Measurements from ENCODE around the gene PTPN6. TPM values are rescaled to one million over a fixed set of nuclear protein-coding genes. Genes with fewer than 3 reads are reported as not detected.

PTPN6 gene
- total and polyA plus RNA-seq, 2 of the 8 experiments (the other 6 are each of a cell fraction or from before 2014, with no cell fraction given) = 16.3 to 28.4 TPM

- TF ChIP-seq SUZ12 (IDR thresholded peaks at IDR 0.05; ENCODE audit: low read length) (no peak), EP300 (IDR thresholded peaks at IDR 0.05; ENCODE audit: borderline replicate concordance in 1 of 2, low read depth in 2 of 2, low read length in 2 of 2) (no peak; a peak in 1 of 3 replicates), MAX (IDR thresholded peaks at IDR 0.05) (peak; percentile 48)
Measured at GRCh38 chr12:6914947-6915788, 36.0 kb upstream of the PTPN6 start (continued).
